ENCODE data around the gene CAPZB.

DNA sequence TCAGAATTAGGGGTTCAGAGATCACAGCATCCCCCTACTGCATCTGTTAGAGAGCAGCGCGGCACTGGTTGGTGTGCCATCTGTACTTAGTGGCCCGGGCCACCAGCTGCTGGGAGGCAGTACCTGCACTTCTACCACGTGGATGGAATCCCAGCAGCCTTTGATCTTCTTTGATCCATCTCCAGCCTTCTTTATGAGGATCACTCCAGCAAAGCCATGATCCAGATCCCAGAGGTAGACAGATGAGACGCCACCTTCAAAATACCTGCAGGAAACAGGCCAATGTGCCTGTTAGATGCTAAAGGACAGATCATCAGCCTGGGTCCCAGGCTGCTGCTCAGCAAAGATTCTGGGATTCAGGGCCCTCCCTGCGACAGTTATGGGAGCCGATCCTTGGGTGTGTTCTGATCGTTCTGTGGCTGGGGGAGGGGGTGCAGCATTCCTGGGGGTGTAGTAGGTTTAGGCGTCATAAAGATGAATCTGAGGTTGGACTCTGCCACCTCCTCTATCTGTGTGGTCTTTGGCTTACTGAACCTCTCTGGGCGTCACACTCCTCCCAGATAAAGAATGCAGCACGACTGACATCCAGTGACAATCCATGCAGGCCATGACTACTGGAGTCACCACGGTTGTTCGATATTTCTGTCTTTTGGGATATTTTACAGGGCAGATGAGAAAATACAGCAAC is 127.9 kb downstream of the CAPZB start:
- TF ChIP-seq, protein P1, sequence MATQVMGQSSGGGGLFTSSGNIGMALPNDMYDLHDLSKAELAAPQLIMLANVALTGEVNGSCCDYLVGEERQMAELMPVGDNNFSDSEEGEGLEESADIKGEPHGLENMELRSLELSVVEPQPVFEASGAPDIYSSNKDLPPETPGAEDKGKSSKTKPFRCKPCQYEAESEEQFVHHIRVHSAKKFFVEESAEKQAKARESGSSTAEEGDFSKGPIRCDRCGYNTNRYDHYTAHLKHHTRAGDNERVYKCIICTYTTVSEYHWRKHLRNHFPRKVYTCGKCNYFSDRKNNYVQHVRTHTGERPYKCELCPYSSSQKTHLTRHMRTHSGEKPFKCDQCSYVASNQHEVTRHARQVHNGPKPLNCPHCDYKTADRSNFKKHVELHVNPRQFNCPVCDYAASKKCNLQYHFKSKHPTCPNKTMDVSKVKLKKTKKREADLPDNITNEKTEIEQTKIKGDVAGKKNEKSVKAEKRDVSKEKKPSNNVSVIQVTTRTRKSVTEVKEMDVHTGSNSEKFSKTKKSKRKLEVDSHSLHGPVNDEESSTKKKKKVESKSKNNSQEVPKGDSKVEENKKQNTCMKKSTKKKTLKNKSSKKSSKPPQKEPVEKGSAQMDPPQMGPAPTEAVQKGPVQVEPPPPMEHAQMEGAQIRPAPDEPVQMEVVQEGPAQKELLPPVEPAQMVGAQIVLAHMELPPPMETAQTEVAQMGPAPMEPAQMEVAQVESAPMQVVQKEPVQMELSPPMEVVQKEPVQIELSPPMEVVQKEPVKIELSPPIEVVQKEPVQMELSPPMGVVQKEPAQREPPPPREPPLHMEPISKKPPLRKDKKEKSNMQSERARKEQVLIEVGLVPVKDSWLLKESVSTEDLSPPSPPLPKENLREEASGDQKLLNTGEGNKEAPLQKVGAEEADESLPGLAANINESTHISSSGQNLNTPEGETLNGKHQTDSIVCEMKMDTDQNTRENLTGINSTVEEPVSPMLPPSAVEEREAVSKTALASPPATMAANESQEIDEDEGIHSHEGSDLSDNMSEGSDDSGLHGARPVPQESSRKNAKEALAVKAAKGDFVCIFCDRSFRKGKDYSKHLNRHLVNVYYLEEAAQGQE (IDR thresholded peaks at IDR 0.05; ENCODE audit: insufficient replicate concordance, low read depth) = no peak
- TF ChIP-seq, protein P2, sequence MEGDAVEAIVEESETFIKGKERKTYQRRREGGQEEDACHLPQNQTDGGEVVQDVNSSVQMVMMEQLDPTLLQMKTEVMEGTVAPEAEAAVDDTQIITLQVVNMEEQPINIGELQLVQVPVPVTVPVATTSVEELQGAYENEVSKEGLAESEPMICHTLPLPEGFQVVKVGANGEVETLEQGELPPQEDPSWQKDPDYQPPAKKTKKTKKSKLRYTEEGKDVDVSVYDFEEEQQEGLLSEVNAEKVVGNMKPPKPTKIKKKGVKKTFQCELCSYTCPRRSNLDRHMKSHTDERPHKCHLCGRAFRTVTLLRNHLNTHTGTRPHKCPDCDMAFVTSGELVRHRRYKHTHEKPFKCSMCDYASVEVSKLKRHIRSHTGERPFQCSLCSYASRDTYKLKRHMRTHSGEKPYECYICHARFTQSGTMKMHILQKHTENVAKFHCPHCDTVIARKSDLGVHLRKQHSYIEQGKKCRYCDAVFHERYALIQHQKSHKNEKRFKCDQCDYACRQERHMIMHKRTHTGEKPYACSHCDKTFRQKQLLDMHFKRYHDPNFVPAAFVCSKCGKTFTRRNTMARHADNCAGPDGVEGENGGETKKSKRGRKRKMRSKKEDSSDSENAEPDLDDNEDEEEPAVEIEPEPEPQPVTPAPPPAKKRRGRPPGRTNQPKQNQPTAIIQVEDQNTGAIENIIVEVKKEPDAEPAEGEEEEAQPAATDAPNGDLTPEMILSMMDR (IDR thresholded peaks at IDR 0.05; ENCODE audit: insufficient read depth, low read length) = no peak
- TF ChIP-seq SPI1 (IDR thresholded peaks at IDR 0.05; ENCODE audit: borderline replicate concordance, low read depth) (no peak), POLR2AphosphoS5 (IDR thresholded peaks at IDR 0.05; ENCODE audit: low read depth) (no peak)
